PFSK-1 (cell line): ENCODE data around the gene FKBP14.

Experiments used
- FOXP2 ChIP-seq: optimal IDR thresholded peaks from 2 replicates; pipeline ENCODE3; 2011; ENCODE audit warnings: borderline replicate concordance, control low read depth, inconsistent platforms; ENCODE audit not compliant: insufficient read depth; ENCODE audit errors: extremely low read length, extremely low read depth
- POLR2AphosphoS5 ChIP-seq: IDR thresholded peaks from 2 replicates; pipeline ENCODE4 v1.6.1; 2012; ENCODE audit warnings: low read depth, mild to moderate bottlenecking, control low read depth, low read length, moderate library complexity
- SIN3A ChIP-seq: IDR thresholded peaks from 2 replicates; pipeline ENCODE4 v1.6.1; 2012; ENCODE audit warnings: mild to moderate bottlenecking, low read length, moderate library complexity, borderline replicate concordance; ENCODE audit not compliant: insufficient read depth
- TAF1 ChIP-seq: IDR thresholded peaks from 2 replicates; pipeline ENCODE4 v1.6.1; 2012; ENCODE audit warnings: low read length, control low read depth, borderline replicate concordance; ENCODE audit not compliant: insufficient read depth
- TF ChIP-seq, protein P1 (sequence below), 2 experiments: IDR thresholded peaks; 2 replicates each; pipeline versions ENCODE4 v1.6.1 to v1.8.0; 2011 to 2012; ENCODE audit warnings: low read depth in 2 of 2, low read length in 2 of 2, control low read depth in 1 of 2, inconsistent platforms in 1 of 2, mild to moderate bottlenecking in 1 of 2, moderate library complexity in 1 of 2; ENCODE audit not compliant: insufficient read depth in 1 of 2

FKBP14 gene

DNA sequence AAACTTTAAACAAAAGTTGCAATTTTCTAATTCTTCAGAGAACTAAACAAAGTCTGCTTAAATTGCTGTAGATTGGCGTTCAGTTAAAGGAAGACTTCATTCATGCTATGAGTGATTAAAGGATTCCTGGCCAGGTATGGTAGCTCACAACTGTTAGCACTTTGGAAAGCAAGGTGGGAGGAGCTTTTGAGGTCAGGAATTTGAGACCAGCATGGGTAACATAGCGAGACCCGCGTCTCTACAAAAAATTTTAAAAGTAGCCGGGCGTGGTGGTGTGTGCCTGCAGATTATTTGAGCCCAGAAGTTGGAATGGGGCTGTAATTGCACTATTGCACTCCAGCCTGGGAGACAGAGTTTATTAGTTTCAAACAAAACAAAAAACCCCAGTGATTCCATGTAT is 23.4 kb downstream of the FKBP14 start:
- TF ChIP-seq SIN3A = no peak
- TF ChIP-seq FOXP2 = no peak
- TF ChIP-seq POLR2AphosphoS5 = no peak
- no peak for TF ChIP-seq TAF1
- TF ChIP-seq, protein P1, sequence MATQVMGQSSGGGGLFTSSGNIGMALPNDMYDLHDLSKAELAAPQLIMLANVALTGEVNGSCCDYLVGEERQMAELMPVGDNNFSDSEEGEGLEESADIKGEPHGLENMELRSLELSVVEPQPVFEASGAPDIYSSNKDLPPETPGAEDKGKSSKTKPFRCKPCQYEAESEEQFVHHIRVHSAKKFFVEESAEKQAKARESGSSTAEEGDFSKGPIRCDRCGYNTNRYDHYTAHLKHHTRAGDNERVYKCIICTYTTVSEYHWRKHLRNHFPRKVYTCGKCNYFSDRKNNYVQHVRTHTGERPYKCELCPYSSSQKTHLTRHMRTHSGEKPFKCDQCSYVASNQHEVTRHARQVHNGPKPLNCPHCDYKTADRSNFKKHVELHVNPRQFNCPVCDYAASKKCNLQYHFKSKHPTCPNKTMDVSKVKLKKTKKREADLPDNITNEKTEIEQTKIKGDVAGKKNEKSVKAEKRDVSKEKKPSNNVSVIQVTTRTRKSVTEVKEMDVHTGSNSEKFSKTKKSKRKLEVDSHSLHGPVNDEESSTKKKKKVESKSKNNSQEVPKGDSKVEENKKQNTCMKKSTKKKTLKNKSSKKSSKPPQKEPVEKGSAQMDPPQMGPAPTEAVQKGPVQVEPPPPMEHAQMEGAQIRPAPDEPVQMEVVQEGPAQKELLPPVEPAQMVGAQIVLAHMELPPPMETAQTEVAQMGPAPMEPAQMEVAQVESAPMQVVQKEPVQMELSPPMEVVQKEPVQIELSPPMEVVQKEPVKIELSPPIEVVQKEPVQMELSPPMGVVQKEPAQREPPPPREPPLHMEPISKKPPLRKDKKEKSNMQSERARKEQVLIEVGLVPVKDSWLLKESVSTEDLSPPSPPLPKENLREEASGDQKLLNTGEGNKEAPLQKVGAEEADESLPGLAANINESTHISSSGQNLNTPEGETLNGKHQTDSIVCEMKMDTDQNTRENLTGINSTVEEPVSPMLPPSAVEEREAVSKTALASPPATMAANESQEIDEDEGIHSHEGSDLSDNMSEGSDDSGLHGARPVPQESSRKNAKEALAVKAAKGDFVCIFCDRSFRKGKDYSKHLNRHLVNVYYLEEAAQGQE (IDR thresholded peaks at IDR 0.05; ENCODE audit: insufficient read depth in 1 of 2, low read depth in 2 of 2, low read length in 2 of 2) = no peak

DNA sequence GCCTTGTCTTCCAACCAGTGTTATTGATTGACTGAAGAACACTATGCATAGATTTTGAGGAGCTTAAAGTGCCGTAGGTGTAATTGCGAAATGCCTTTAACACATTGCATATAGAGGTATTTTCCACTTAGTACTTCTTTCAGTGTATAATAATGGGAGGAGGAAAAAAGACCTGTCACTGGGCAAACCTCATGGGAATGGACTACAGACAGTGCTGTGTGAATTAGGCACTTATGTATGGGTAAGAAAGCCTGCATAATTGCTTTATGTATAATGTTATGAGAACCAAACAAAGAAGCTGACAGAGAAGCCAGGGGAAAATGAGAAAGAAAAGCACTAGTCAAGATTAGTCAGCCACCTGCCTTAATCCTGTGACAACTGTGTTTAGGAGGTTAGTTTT is 24.5 kb downstream of the FKBP14 start:
- no peak for TF ChIP-seq TAF1
- no peak for TF ChIP-seq FOXP2
- no peak for TF ChIP-seq SIN3A
- TF ChIP-seq, protein P1 (IDR thresholded peaks at IDR 0.05; ENCODE audit: insufficient read depth in 1 of 2, low read depth in 2 of 2, low read length in 2 of 2) = no peak
- TF ChIP-seq POLR2AphosphoS5 = no peak

DNA sequence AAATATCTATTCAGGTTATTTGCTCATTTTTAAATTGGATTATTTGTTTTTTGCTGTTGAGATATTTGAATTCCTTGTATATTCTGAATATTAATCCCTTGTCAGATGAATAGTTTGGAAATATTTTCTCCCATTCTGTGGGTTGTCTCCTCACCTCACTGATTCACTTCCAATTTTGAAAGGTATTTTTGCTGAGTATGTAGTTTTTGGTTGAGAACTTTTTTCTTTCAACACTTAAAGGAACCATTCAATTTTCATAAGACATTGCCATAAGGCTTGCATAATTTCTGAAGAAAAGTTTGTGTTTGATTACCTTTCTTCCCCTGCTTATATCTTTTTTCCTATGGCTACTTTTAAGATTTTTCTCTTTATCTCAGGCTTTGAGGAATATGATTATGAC is 28.0 kb downstream of the FKBP14 start:
- no peak for TF ChIP-seq SIN3A
- no peak for TF ChIP-seq FOXP2
- TF ChIP-seq, protein P1 (IDR thresholded peaks at IDR 0.05; ENCODE audit: insufficient read depth in 1 of 2, low read depth in 2 of 2, low read length in 2 of 2) = no peak
- no peak for TF ChIP-seq POLR2AphosphoS5
- no peak for TF ChIP-seq TAF1

DNA sequence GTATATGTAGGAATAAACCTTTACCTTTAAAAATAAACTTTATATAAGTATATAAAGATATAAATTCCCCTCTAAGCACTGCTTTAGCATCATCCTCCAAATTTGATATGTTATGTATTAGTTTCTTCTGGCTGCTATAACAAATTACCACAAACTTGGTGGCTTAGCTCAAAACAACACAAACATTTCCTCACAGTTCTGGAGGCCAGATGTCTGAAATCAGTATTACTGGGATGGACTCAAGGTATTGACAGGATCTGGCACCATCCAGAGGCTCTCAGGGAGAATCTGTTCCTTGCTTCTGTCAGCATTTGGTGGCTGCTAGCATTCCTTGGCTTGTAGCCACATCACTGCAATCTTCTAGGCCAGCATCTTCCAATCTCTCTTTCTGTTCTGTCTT is 30.2 kb downstream of the FKBP14 start:
- no peak for TF ChIP-seq SIN3A
- no peak for TF ChIP-seq POLR2AphosphoS5
- TF ChIP-seq, protein P1 (IDR thresholded peaks at IDR 0.05; ENCODE audit: insufficient read depth in 1 of 2, low read depth in 2 of 2, low read length in 2 of 2) = no peak
- no peak for TF ChIP-seq FOXP2

DNA sequence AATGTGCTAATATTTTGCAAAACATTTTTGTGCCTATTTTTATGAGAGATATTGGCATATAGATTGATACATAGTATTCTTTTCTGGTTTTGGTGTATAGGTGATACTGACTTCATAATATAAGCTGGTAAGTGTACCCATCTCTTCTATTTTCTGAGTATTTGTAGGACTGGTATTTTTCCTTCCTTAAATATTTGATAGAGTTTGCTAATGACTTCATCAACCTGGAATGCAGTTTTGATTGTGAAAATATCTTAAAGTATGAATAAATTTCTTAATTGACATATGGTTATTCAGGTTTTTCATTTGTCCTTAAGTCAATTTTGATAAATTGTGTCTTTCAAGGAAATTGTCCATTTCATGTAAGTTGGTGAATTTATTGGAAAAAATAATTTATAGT is 30.9 kb downstream of the FKBP14 start:
- TF ChIP-seq FOXP2 (no peak), SIN3A (no peak), POLR2AphosphoS5 (no peak)
